ENCODE measurements around the gene CEP70.
"Not testable (repeated sequence)": the region's sequence is repeated elsewhere in the genome, so short reads cannot be mapped to it uniquely, and the experiment has no call there.

The CEP70 gene

GRCh38 chr3:138507524-138507923 is 86.5 kb downstream of the CEP70 start:
- DNase-seq, result no peak

GRCh38 chr3:138498991-138499390 is 95.1 kb downstream of the CEP70 start:
- no peak for DNase-seq

- peak; percentile 5 for DNase-seq
Measured at GRCh38 chr3:138497851-138498250, 96.2 kb downstream of the CEP70 start.

- no peak for DNase-seq
Measured at GRCh38 chr3:138497021-138497420, 97.0 kb downstream of the CEP70 start.

- no peak for DNase-seq
Measured at GRCh38 chr3:138496436-138496835, 97.6 kb downstream of the CEP70 start.

GRCh38 chr3:138495638-138496037 is 98.4 kb downstream of the CEP70 start:
- DNase-seq, result not testable (repeated sequence)

- DNase-seq, result no peak
Measured at GRCh38 chr3:138494607-138494929, 99.5 kb downstream of the CEP70 start.

GRCh38 chr3:138493804-138494606 is 100.1 kb downstream of the CEP70 start:
- peak; percentile 76 for DNase-seq

GRCh38 chr3:138492980-138493675 is 100.9 kb downstream of the CEP70 start:
- no peak for DNase-seq

- DNase-seq, result no peak
Measured at GRCh38 chr3:138491971-138492370, 102.1 kb downstream of the CEP70 start.

GRCh38 chr3:138486580-138486979 is 107.5 kb downstream of the CEP70 start:
- DNase-seq, result not testable (repeated sequence)

- not testable (repeated sequence) for DNase-seq
Measured at GRCh38 chr3:138484672-138485071, 109.4 kb downstream of the CEP70 start.

- peak; percentile 47 for DNase-seq
Measured at GRCh38 chr3:138479438-138479863, 114.6 kb downstream of the CEP70 start.

GRCh38 chr3:138477801-138478200 is 116.3 kb downstream of the CEP70 start:
- no peak for DNase-seq

GRCh38 chr3:138477120-138477519 is 116.9 kb downstream of the CEP70 start:
- no peak for DNase-seq

GRCh38 chr3:138476526-138476925 is 117.5 kb downstream of the CEP70 start:
- no peak for DNase-seq

- DNase-seq, result no peak
Measured at GRCh38 chr3:138474163-138474562, 119.9 kb downstream of the CEP70 start.

- DNase-seq, result no peak
Measured at GRCh38 chr3:138473391-138473790, 120.7 kb downstream of the CEP70 start.

GRCh38 chr3:138472141-138472825 is 121.8 kb downstream of the CEP70 start:
- DNase-seq, result no peak

- no peak for DNase-seq
Measured at GRCh38 chr3:138471481-138471880, 122.6 kb downstream of the CEP70 start.

GRCh38 chr3:138470687-138471086 is 123.4 kb downstream of the CEP70 start:
- no peak for DNase-seq

GRCh38 chr3:138469874-138470273 is 124.2 kb downstream of the CEP70 start:
- DNase-seq, result no peak

- DNase-seq, result no peak
Measured at GRCh38 chr3:138468886-138469285, 125.2 kb downstream of the CEP70 start.

- no peak for DNase-seq
Measured at GRCh38 chr3:138468451-138468850, 125.6 kb downstream of the CEP70 start.

Data from fibroblast of upper back skin (primary cell).